ENCODE measurements around the gene PROSER3. TPM values are rescaled to one million over a fixed set of nuclear protein-coding genes. Genes with fewer than 3 reads are reported as not detected.

Gene PROSER3
- total and polyA plus RNA-seq, 9 of the 15 experiments (the other 6 are each of a cell fraction or from before 2014, with no cell fraction given): 1.0 to 39.5 (median 5.1) TPM

DNA sequence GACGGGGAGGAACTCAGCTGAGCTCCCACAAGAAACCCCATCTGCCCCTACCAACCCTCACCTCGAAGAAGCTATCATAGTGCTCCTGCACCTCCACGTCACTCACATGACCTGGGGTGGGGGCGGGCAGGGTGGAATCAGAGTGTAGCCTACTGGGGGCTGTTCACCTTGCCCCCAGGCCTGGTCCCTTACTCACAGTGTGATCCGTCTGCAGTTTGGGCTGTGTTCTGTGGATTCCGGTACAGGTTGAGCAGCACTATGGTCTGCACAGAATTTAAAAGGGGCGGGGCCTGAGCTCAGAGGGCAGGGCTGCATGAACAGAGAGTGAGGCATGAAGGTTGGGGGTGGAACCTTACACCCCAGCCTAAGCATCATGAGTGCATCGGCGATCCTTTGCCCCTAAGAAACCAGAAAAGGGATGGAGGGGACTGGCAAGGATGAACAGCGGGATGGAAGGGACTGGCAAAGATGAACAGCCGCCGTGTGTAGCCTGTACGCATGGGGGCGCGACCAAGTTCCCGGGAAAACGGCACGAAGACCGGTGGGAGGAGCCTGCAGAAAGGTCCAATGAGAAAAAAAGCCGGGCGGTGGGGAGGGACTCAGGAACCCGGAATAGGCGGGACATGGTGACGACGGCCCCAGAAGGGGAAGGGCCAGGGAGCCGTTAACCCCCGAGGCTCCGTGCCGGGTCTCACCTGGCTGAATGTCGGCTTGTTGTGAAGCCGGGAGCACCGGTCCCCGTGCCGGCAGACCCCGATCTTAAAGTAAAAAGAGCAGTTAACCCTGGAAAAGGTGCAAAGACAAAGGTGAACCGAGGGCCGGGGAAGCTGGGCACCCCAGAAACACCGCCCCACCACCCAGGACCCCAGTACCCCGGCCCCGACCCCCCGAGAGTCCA lies 13.3 kb upstream of the PROSER3 start (continued):
- 0 out of 4 replicates have a peak, but pooled peaks of 1 of the 2 experiments have one; percentile 25 for TF ChIP-seq TEAD1 (CRISPR knock-in tag; IDR thresholded peaks at IDR 0.05)
- 0 out of 2 replicates have a peak, but pooled peaks have one; percentile 24 for TF ChIP-seq BHLHE40 (IDR thresholded peaks at IDR 0.05; ENCODE audit: low read length)
- no peak for TF ChIP-seq ZNF561 (CRISPR knock-in tag; conservative IDR thresholded peaks at IDR 0.05)
- TF ChIP-seq ZNF134 (CRISPR knock-in tag; conservative IDR thresholded peaks at IDR 0.05): no peak
- TF ChIP-seq, protein P1, sequence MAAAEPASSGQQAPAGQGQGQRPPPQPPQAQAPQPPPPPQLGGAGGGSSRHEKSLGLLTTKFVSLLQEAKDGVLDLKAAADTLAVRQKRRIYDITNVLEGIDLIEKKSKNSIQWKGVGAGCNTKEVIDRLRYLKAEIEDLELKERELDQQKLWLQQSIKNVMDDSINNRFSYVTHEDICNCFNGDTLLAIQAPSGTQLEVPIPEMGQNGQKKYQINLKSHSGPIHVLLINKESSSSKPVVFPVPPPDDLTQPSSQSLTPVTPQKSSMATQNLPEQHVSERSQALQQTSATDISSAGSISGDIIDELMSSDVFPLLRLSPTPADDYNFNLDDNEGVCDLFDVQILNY (CRISPR knock-in tag; IDR thresholded peaks at IDR 0.05): no peak
- peak; percentile 66; the same call in 1 of the 2 replicates for TF ChIP-seq POLR2AphosphoS5 (IDR thresholded peaks at IDR 0.05; ENCODE audit: control insufficient read depth, insufficient read depth, low read depth, low read length)
- TF ChIP-seq ZNF77 (CRISPR knock-in tag; IDR thresholded peaks at IDR 0.05): no peak
- no peak for TF ChIP-seq MAFK (IDR thresholded peaks at IDR 0.05; ENCODE audit: low read length)
- TF ChIP-seq KDM4B (IDR thresholded peaks at IDR 0.05; ENCODE audit: borderline replicate concordance in 2 of 2, low read depth in 1 of 2): no peak
- peak; percentile 54 for TF ChIP-seq CREM (IDR thresholded peaks at IDR 0.05; ENCODE audit: low read depth)
- no peak for TF ChIP-seq ZNF766 (CRISPR knock-in tag; conservative IDR thresholded peaks at IDR 0.05)
- peak; percentile 55 for TF ChIP-seq TAF1 (IDR thresholded peaks at IDR 0.05; ENCODE audit: control insufficient read depth, extremely low read depth, insufficient read depth, low read length, severe bottlenecking)
- TF ChIP-seq, protein P2, sequence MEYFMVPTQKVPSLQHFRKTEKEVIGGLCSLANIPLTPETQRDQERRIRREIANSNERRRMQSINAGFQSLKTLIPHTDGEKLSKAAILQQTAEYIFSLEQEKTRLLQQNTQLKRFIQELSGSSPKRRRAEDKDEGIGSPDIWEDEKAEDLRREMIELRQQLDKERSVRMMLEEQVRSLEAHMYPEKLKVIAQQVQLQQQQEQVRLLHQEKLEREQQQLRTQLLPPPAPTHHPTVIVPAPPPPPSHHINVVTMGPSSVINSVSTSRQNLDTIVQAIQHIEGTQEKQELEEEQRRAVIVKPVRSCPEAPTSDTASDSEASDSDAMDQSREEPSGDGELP (CRISPR knock-in tag; IDR thresholded peaks at IDR 0.05; ENCODE audit: borderline replicate concordance): peak; percentile 55
- TF ChIP-seq FOSL1 (tag; conservative IDR thresholded peaks at IDR 0.05): no peak
- TF ChIP-seq MEF2A (IDR thresholded peaks at IDR 0.05; ENCODE audit: control insufficient read depth, low read depth, low read length): no peak
- no peak for TF ChIP-seq RBM17 (IDR thresholded peaks at IDR 0.05; ENCODE audit: borderline replicate concordance, low read depth, low read length)
- peak; percentile 14 for TF ChIP-seq PHF20 (IDR thresholded peaks at IDR 0.05; ENCODE audit: partially characterized antibody)
- TF ChIP-seq RBBP5 (IDR thresholded peaks at IDR 0.05; ENCODE audit: borderline replicate concordance, insufficient read depth, low read length, poor library complexity, severe bottlenecking): peak; percentile 71
- no peak for TF ChIP-seq NCOA6 (IDR thresholded peaks at IDR 0.05)
- no peak for TF ChIP-seq CEBPB (tag; IDR thresholded peaks at IDR 0.05)
- TF ChIP-seq, protein P3, sequence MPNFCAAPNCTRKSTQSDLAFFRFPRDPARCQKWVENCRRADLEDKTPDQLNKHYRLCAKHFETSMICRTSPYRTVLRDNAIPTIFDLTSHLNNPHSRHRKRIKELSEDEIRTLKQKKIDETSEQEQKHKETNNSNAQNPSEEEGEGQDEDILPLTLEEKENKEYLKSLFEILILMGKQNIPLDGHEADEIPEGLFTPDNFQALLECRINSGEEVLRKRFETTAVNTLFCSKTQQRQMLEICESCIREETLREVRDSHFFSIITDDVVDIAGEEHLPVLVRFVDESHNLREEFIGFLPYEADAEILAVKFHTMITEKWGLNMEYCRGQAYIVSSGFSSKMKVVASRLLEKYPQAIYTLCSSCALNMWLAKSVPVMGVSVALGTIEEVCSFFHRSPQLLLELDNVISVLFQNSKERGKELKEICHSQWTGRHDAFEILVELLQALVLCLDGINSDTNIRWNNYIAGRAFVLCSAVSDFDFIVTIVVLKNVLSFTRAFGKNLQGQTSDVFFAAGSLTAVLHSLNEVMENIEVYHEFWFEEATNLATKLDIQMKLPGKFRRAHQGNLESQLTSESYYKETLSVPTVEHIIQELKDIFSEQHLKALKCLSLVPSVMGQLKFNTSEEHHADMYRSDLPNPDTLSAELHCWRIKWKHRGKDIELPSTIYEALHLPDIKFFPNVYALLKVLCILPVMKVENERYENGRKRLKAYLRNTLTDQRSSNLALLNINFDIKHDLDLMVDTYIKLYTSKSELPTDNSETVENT (CRISPR knock-in tag; IDR thresholded peaks at IDR 0.05): no peak
- TF ChIP-seq L3MBTL2 (IDR thresholded peaks at IDR 0.05): peak; percentile 76
- no peak for TF ChIP-seq HMG20A (CRISPR knock-in tag; conservative IDR thresholded peaks at IDR 0.05)
- peak; percentile 56; the same call in 1 of the 2 replicates for TF ChIP-seq PHF8 (IDR thresholded peaks at IDR 0.05; ENCODE audit: borderline replicate concordance, low read length)

Measured in K562 (cell line).